Measurements from ENCODE around the gene PKLR. TPM values are rescaled to one million over a fixed set of nuclear protein-coding genes. Genes with fewer than 3 reads are reported as not detected.
A peak's percentile ranks its signal among the peaks of the same experiment; 100 is the strongest.

Gene PKLR
- total RNA-seq, 1 donor from 2014 or later, result 0.54 TPM

GRCh38 chr1:155277070-155277901 lies 24.0 kb downstream of the PKLR start, which contains the start of gene HCN3:
TSS of gene HCN3 (plus strand) at chr1:155277463. CDS start at chr1:155277591, 128 bp downstream.
- Histone ChIP-seq H3K79me2 (ENCODE audit: low read depth) (peaks cover 8% of the 10 kb centered on the region), H3K4me1 (peaks cover 28% of the 10 kb centered on the region), H4K20me1 (ENCODE audit: low read depth) (peaks cover 29% of the 10 kb centered on the region), H3K27ac (no peak within 1 kb of the TSS), H3F3A (ENCODE audit: low read depth) (peaks cover 43% of the 10 kb centered on the region), H2AFZ (replicated peaks) (peak within 1 kb of the TSS; percentile 81), H3K4me3 (peak within 1 kb of the TSS; percentile 77), H3K9ac (no peak within 1 kb of the TSS), H3K4me2 (peak within 1 kb of the TSS; percentile 98), H3K27me3 (peaks cover 6% of the 10 kb centered on the region), H3K36me3 (no peaks in the 10 kb centered on the region), H3K9me3 (ENCODE audit: low read depth) (no peaks in the 10 kb centered on the region)
- Mint-ChIP-seq H3K27me3 (ENCODE audit: insufficient read depth, low read depth) (peaks cover 3% of the 10 kb centered on the region), H3K27ac (no peak within 1 kb of the TSS), H3K4me3 (peak within 1 kb of the TSS; percentile 76), H3K9me3 (no peaks in the 10 kb centered on the region), H3K36me3 (peaks cover 12% of the 10 kb centered on the region), H3K4me1 (peaks cover 39% of the 10 kb centered on the region)
- DNase-seq (ENCODE audit: low spot score), result peak; percentile 100
- TF ChIP-seq EZH2 (IDR thresholded peaks at IDR 0.05) (no peak), CTCF (IDR thresholded peaks at IDR 0.05) (peak; percentile 69)

- peaks cover 6% of the 10 kb centered on the region for H3K36me3 ChIP-seq
Observed at GRCh38 chr1:155273343-155274245, 27.6 kb downstream of the PKLR start, which contains the start of gene CLK2. TSS of gene CLK2 (minus strand) at chr1:155273504. CDS start at chr1:155270977, 2,527 bp downstream.

More at GRCh38 chr1:155273343-155274245, 27.6 kb downstream of the PKLR start, which contains the start of gene CLK2:
- TF ChIP-seq EZH2 (IDR thresholded peaks at IDR 0.05) (no peak), CTCF (IDR thresholded peaks at IDR 0.05) (peak; percentile 4)
- H3K4me2 ChIP-seq, result peak within 1 kb of the TSS; percentile 88
- peak; percentile 99 for DNase-seq (ENCODE audit: low spot score)
- H3K4me3 Mint-ChIP-seq, result peak within 1 kb of the TSS; percentile 95
- peaks cover 23% of the 10 kb centered on the region for H3K36me3 Mint-ChIP-seq
- H3K9me3 Mint-ChIP-seq, result no peaks in the 10 kb centered on the region
- peaks cover 3% of the 10 kb centered on the region for H3K27me3 Mint-ChIP-seq (ENCODE audit: insufficient read depth, low read depth)
- peaks cover 62% of the 10 kb centered on the region for H3F3A ChIP-seq (ENCODE audit: low read depth)
- H3K9ac ChIP-seq, result peak within 1 kb of the TSS; percentile 65
- peaks cover 38% of the 10 kb centered on the region for H4K20me1 ChIP-seq (ENCODE audit: low read depth)
- peaks cover 40% of the 10 kb centered on the region for H3K79me2 ChIP-seq (ENCODE audit: low read depth)
- H3K4me1 ChIP-seq, result peaks cover 27% of the 10 kb centered on the region
- H3K4me1 Mint-ChIP-seq, result peaks cover 36% of the 10 kb centered on the region
- peak within 1 kb of the TSS; percentile 90 for H3K27ac Mint-ChIP-seq
- H3K27ac ChIP-seq, result peak within 1 kb of the TSS; percentile 81
- H2AFZ ChIP-seq (replicated peaks), result peak within 1 kb of the TSS; percentile 71
- no peaks in the 10 kb centered on the region for H3K9me3 ChIP-seq (ENCODE audit: low read depth)
- H3K4me3 ChIP-seq, result peak within 1 kb of the TSS; percentile 80
- peaks cover 6% of the 10 kb centered on the region for H3K27me3 ChIP-seq

Data from neural progenitor cell (in vitro differentiated cells).